Measurements from ENCODE around the gene CCDC146.
"Not testable (repeated sequence)": the region's sequence is repeated elsewhere in the genome, so short reads cannot be mapped to it uniquely, and the experiment has no call there.

Gene CCDC146

DNA sequence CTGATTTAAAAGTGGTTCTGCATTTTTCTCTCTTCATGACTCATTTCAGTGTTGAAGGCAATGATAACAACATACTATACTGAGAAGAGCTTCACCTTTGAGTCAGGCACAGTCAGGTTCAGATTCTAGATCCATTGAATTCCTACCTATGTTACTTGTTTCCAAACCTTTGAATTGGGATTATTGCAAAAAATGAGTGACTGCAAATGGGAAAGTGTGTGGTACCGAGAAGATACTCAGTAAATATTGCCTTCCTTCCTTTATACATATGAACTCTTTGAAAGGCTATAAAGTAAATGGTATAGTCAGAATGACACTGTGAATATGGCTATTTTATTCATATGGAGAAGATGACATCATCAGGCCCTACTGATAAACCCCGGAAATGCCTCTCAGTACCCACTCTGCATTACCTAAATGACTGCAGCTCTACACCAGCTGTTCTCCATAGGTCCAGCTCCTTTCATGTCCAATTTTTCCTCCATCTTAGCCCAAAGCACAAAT, 143.9 kb downstream of the CCDC146 start:
- Mint-ChIP-seq H3K27ac (peak overlapping the region; percentile 80), H3K9me3 (no peaks in the 10 kb centered on the region), H3K36me3 (ENCODE audit: low read depth) (no peaks in the 10 kb centered on the region), H3K27me3 (no peaks in the 10 kb centered on the region), H3K4me3 (no peak overlapping the region), H3K4me1 (ENCODE audit: low read depth) (peaks cover 17% of the 10 kb centered on the region)

DNA sequence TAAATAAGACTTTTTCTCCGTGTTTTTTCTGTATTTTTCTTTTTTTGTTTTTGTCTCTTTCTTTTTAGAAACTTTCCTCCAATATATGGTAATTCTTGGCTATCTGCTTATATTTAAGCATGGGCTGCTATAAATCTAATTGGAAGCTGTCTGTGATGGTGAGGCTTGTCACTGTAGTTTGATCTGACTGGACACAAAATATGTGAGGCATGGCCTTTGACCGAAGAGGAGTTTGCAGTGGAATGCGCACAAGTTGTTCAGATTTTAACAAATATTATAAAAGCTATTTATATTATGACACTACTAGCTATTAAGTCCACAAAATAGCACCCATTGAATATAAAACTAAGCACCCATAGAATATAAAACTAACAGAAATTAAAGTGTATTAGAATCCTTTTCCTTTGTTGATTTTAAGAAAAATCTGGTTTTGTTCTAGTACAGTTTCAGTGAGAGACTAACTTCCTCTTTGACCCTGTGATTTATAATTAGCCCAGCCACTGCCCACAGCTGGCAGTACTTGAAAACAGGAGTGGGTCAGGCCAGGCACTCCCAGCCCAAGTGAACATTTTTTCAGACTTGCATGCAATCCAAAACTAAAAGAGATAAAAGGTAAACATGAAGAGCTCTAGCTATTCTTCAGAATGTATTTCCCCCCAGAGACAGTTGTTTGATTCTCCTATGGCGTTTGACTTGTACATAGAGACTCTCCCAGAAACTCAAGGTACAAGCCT, 147.1 kb downstream of the CCDC146 start:
- no peaks in the 10 kb centered on the region for H3K27me3 Mint-ChIP-seq
- peaks cover 17% of the 10 kb centered on the region for H3K4me1 Mint-ChIP-seq (ENCODE audit: low read depth)
- no peak overlapping the region for H3K4me3 Mint-ChIP-seq
- H3K36me3 Mint-ChIP-seq (ENCODE audit: low read depth) = peaks cover 2% of the 10 kb centered on the region
- no peaks in the 10 kb centered on the region for H3K9me3 Mint-ChIP-seq
- H3K27ac Mint-ChIP-seq = no peak overlapping the region

DNA sequence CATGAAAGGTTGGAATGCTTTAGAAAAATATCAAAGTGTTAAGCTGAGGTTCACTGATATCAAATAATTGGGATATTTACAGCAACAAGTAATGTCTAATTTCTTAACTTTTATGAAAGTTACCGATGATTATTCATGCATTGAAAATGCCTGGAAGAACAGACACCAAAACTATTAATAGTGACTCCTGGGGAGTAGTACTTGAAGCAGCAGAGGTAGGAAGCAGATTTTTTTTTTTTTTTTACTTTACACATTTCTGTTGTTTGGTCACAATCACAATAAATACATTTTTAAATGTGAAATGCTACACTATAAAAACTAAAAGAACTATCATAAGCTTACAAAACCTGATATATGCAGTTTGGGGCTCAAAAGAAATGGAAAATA, 147.7 kb downstream of the CCDC146 start:
- H3K4me1 Mint-ChIP-seq (ENCODE audit: low read depth) = peaks cover 17% of the 10 kb centered on the region
- H3K9me3 Mint-ChIP-seq = no peaks in the 10 kb centered on the region
- no peak overlapping the region for H3K27ac Mint-ChIP-seq
- peaks cover 3% of the 10 kb centered on the region for H3K36me3 Mint-ChIP-seq (ENCODE audit: low read depth)
- no peaks in the 10 kb centered on the region for H3K27me3 Mint-ChIP-seq
- no peak overlapping the region for H3K4me3 Mint-ChIP-seq

DNA sequence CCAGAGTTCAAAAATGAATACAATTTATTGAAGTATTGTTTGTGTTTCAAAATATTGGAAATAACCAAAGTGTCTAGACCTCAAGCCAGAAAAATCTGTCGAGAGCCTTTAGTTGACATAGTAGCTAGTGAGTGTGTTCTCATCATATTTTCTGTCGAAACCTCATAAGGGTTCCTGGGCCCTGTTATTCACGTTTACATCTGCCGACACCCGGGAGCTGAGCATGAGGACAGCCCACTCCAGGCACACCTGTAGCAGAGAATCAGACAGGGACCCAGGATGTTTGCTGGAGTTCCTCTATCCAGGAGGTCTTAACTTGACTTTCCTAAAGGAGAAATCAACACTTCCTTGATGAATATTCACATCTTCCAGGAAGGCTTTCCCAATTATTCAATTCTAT, 149.4 kb downstream of the CCDC146 start:
- no peaks in the 10 kb centered on the region for H3K9me3 Mint-ChIP-seq
- peaks cover 12% of the 10 kb centered on the region for H3K4me1 Mint-ChIP-seq (ENCODE audit: low read depth)
- no peaks in the 10 kb centered on the region for H3K27me3 Mint-ChIP-seq
- peaks cover 3% of the 10 kb centered on the region for H3K36me3 Mint-ChIP-seq (ENCODE audit: low read depth)
- no peak overlapping the region for H3K4me3 Mint-ChIP-seq
- no peak overlapping the region for H3K27ac Mint-ChIP-seq

DNA sequence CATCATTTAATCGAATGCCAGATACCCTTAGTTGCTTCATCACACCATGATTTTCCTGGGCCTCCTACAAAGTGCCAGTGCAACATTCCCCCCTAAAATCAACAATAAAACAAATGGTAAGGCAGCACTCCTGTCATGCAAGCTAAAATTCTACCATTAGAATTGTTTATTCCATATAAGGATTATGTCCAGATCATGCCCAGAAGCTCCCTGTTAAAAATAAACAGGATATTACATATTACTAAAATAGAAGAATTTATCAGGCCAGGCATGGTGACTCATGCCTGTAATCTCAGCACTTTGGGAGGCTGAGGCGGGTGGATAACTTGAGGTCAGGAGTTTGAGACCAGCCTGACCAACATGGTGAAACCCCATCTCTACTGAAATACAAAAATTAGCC, 153.2 kb downstream of the CCDC146 start:
- not testable (repeated sequence) for H3K36me3 Mint-ChIP-seq (ENCODE audit: low read depth); H3K9me3 Mint-ChIP-seq; H3K27ac Mint-ChIP-seq; H3K4me3 Mint-ChIP-seq; H3K27me3 Mint-ChIP-seq; H3K4me1 Mint-ChIP-seq (ENCODE audit: low read depth)

DNA sequence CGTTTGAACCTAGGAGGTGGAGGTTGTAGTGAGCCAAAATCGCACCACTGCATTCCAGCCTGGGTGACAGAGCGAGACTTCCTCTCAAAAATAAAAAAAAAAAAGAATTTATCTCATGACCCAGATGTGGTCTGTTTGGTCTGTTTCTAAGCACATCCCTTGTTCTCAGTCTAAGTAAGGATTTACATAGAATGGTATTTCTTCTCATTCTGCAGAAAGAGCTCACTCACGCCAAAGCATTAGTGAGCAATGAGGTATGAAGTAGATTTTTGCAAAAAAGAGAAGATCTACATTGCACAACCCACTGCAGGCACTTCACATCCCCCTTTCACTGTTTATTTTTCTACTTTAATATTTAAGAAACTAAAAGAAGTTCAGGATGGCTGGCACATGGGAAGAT, 153.7 kb downstream of the CCDC146 start:
- Mint-ChIP-seq H3K36me3 (ENCODE audit: low read depth) (peaks cover 3% of the 10 kb centered on the region), H3K9me3 (no peaks in the 10 kb centered on the region), H3K4me3 (no peak overlapping the region), H3K27ac (no peak overlapping the region), H3K27me3 (no peaks in the 10 kb centered on the region), H3K4me1 (ENCODE audit: low read depth) (peaks cover 7% of the 10 kb centered on the region)

DNA sequence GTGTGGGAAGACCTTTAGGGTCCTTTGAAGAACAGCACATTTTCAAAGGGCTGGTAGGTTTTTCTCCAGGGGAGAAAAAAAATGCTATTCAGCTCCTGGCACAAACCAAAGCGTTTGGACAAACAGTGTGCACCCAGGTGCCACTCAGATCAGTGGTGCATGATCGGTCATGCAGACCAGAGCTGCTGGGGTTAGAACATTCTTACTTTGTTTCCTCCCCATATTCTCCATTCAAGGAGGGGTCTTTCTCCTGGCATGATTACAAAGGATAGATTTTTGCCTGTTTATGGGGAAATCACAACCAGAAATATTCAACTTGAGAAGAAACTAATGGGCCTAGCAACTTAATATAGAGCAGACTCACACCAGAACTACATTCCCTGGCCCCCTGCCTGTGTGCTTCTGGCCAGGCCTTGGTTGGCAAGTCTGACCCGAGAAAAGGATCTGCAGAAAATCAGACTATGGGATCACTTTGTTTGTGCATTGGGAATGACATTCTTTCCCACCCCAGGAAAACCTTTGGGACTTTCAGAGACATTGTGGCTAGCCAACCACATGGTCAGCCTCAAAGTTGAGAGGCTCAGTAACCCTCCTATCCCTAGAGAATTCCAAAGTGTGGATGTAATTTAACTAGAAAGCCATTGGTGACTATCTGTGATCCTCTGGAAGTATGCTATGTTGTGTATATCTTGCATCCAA, 159.5 kb downstream of the CCDC146 start:
- Mint-ChIP-seq H3K4me3 (no peak overlapping the region), H3K4me1 (ENCODE audit: low read depth) (no peaks in the 10 kb centered on the region), H3K27me3 (no peaks in the 10 kb centered on the region), H3K9me3 (peaks cover 6% of the 10 kb centered on the region), H3K27ac (no peak overlapping the region), H3K36me3 (ENCODE audit: low read depth) (peaks cover 13% of the 10 kb centered on the region)

DNA sequence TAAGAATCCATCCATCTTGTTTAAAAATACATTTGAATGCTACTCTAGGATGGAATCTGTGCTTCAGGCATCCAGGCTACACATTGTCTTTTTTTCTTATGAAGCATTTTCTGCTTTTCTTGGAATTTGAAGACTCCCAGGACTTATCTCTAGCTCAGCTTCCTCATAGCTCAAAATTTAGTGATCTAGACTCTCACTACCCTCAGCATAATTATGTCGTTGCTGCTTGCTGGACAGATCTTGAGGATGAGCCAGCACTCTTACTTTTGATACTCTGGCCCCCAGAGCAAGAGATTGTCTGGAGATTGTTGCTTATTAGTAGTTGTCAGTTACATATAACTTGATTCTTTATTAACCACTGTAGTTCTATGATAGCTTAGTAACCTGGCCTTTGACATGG, 160.5 kb downstream of the CCDC146 start:
- Mint-ChIP-seq H3K27ac (no peak overlapping the region), H3K9me3 (peaks cover 6% of the 10 kb centered on the region), H3K27me3 (no peaks in the 10 kb centered on the region), H3K4me3 (no peak overlapping the region), H3K4me1 (ENCODE audit: low read depth) (no peaks in the 10 kb centered on the region), H3K36me3 (ENCODE audit: low read depth) (peaks cover 18% of the 10 kb centered on the region)

DNA sequence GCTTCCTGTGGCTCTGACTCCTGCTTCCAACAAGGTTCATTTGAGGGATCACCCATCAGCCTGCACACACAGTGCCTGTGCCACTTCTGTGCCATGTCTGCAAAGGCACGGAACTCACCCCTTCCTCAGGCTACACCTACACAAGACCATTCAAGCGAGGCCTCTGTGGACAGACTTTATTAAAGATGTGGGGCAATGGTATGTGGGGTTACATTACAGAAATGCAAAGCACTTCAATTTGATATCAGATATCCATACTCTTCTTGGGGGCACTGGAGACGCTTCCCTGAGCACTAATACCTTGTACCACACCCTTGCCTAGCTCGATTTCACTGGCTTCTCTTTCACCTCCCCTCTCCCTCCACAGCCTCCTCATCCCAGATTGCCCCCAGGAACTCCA, 161.6 kb downstream of the CCDC146 start:
- Mint-ChIP-seq H3K27me3 (no peaks in the 10 kb centered on the region), H3K27ac (no peak overlapping the region), H3K4me3 (no peak overlapping the region)

DNA sequence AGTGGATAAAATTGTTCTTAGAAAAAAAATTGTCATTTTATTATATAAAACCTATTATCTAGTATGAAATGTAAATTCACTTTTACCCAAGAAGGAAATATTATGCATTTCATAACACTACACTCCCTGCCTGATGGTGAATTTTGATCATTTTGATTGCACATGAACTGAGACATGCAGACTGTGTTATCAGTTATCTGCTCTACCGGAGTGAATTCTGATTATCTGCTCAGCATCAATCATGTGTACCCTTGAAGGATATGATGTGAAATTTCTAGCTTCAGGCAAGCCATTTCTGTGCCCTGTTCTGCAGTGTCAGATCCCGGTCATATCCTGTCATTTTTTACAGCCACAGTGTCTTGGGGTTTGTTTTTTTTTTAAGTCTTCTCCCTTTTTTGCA, 162.2 kb downstream of the CCDC146 start:
- Mint-ChIP-seq H3K4me1 (ENCODE audit: low read depth) (no peaks in the 10 kb centered on the region), H3K9me3 (peaks cover 9% of the 10 kb centered on the region), H3K4me3 (no peak overlapping the region), H3K36me3 (ENCODE audit: low read depth) (peaks cover 27% of the 10 kb centered on the region), H3K27me3 (no peaks in the 10 kb centered on the region), H3K27ac (no peak overlapping the region)

More for the DNA sequence above, 161.6 kb downstream of the CCDC146 start:
- H3K9me3 Mint-ChIP-seq = peaks cover 6% of the 10 kb centered on the region
- no peaks in the 10 kb centered on the region for H3K4me1 Mint-ChIP-seq (ENCODE audit: low read depth)
- H3K36me3 Mint-ChIP-seq (ENCODE audit: low read depth) = peaks cover 21% of the 10 kb centered on the region

DNA sequence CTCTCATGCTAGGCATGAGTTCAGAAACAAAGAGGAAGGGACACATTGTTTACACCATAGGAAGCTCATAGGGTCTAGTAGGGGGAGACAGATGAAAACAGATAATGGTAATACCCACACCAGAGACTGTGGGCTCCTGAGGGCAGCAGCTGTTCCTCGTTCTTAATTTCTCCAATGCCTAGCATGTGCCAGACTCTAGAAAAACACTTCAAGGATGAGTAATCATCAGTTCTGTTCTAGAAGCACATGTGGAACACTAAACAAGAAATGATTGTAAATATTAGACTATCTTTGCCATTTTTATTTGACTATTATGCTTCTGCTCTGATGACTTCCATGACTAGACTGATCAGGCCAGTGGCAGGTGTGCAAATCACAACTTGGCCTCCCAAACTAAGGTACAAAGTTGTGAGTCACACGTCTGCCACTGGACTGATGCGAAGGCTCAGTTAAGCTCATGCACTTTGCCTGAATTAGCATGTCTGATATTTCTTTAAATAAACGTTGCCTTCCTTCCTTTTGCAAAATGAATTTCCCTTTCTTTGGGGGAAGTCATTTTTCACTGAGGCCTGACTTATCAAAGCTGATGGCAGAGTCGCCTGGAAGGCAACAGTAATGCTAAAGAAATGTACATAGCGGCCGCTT, 166.4 kb downstream of the CCDC146 start:
- Mint-ChIP-seq H3K4me3 (no peak overlapping the region), H3K4me1 (ENCODE audit: low read depth) (no peaks in the 10 kb centered on the region), H3K27me3 (no peaks in the 10 kb centered on the region), H3K27ac (no peak overlapping the region), H3K36me3 (ENCODE audit: low read depth) (peaks cover 28% of the 10 kb centered on the region), H3K9me3 (peaks cover 9% of the 10 kb centered on the region)

DNA sequence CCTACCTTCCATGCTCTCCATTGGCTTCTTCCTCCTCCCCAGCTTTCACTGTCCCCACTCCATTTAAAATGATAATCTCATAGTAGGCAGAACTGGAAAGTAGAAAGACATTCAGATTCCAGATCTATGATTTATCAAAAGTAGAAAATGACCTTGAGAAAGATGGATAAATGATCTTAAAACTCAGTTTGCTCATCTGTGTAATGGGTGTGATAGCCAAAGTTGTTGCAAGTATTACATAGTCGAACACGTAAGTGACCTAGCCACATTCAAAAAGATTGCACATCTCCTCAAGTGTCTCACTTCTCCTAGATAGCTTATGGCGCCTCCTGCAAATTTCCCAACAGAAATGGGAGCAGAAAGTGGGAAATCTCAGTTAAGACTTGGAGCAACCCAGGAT, 167.0 kb downstream of the CCDC146 start:
- no peak overlapping the region for H3K4me3 Mint-ChIP-seq
- H3K4me1 Mint-ChIP-seq (ENCODE audit: low read depth) = no peaks in the 10 kb centered on the region
- no peaks in the 10 kb centered on the region for H3K27me3 Mint-ChIP-seq
- H3K36me3 Mint-ChIP-seq (ENCODE audit: low read depth) = peaks cover 28% of the 10 kb centered on the region
- peaks cover 9% of the 10 kb centered on the region for H3K9me3 Mint-ChIP-seq
- no peak overlapping the region for H3K27ac Mint-ChIP-seq

DNA sequence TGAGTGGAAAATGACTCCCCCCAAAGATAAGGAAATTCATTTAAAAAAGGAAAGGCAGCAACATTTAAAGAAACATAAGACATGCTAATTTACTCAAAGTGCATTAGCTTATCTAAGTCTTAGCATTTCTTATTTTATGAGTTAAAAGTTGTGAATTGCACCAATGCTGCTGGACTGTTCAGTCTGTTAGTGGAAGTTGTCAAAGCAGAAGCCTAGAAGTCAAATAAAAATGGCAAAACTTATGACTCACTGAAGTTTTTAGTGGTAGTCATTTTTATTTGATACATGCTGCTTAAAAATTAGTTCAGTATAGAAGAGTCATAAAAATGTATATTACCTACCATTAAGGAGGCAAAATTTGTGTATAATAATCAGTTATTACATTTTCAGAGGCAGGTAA, 168.0 kb downstream of the CCDC146 start:
- peaks cover 28% of the 10 kb centered on the region for H3K36me3 Mint-ChIP-seq (ENCODE audit: low read depth)

DNA sequence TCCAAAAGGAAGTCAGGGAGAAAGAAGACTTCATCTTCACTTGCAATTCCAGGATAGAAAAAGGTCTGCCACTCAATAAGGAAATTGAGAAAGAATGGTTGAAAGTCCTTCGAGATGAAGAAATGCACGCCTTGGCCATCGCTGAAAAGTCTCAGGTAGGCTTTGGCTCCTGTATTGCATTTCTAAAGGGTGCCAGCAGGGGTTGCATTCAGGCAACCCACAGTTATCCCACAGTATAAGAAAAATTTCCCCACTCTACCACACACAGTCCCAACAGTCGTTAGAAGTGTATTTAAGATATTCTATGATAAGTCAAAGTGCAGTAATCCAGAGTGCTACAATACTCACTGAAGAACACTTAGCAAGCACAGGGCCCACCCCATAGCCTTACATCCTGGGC, 170.6 kb downstream of the CCDC146 start:
- peaks cover 23% of the 10 kb centered on the region for H3K36me3 Mint-ChIP-seq (ENCODE audit: low read depth)
- H3K4me3 Mint-ChIP-seq = no peak overlapping the region
- H3K9me3 Mint-ChIP-seq = peaks cover 16% of the 10 kb centered on the region
- H3K27me3 Mint-ChIP-seq = no peaks in the 10 kb centered on the region
- H3K27ac Mint-ChIP-seq = no peak overlapping the region
- no peaks in the 10 kb centered on the region for H3K4me1 Mint-ChIP-seq (ENCODE audit: low read depth)

More for the DNA sequence above, 168.0 kb downstream of the CCDC146 start:
- Mint-ChIP-seq H3K4me3 (no peak overlapping the region), H3K27ac (no peak overlapping the region), H3K9me3 (peaks cover 10% of the 10 kb centered on the region), H3K4me1 (ENCODE audit: low read depth) (no peaks in the 10 kb centered on the region), H3K27me3 (no peaks in the 10 kb centered on the region)

DNA sequence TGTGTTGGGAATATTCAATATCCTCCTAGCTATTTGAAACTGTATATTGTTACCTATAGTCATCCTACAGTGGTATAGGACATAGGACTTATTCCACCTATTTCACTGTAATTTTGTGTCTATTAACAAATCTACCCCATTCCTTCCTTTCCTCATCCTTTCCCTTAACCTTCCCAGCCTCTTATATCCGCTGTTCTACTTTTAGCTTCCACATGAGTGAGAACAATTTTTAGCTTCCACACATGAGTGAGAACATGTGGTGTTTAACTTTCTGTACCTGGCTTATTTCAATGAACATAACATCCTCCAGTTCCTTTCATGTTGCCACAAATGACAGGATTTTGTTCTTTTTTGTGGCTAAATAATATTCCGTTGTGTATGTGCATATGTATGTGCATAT, 173.1 kb downstream of the CCDC146 start:
- no peak overlapping the region for H3K4me3 Mint-ChIP-seq
- no peaks in the 10 kb centered on the region for H3K27me3 Mint-ChIP-seq
- no peaks in the 10 kb centered on the region for H3K4me1 Mint-ChIP-seq (ENCODE audit: low read depth)
- H3K36me3 Mint-ChIP-seq (ENCODE audit: low read depth) = peaks cover 19% of the 10 kb centered on the region
- H3K27ac Mint-ChIP-seq = no peak overlapping the region
- peaks cover 12% of the 10 kb centered on the region for H3K9me3 Mint-ChIP-seq
